Measurements from ENCODE around the gene CABP4.

DNA sequence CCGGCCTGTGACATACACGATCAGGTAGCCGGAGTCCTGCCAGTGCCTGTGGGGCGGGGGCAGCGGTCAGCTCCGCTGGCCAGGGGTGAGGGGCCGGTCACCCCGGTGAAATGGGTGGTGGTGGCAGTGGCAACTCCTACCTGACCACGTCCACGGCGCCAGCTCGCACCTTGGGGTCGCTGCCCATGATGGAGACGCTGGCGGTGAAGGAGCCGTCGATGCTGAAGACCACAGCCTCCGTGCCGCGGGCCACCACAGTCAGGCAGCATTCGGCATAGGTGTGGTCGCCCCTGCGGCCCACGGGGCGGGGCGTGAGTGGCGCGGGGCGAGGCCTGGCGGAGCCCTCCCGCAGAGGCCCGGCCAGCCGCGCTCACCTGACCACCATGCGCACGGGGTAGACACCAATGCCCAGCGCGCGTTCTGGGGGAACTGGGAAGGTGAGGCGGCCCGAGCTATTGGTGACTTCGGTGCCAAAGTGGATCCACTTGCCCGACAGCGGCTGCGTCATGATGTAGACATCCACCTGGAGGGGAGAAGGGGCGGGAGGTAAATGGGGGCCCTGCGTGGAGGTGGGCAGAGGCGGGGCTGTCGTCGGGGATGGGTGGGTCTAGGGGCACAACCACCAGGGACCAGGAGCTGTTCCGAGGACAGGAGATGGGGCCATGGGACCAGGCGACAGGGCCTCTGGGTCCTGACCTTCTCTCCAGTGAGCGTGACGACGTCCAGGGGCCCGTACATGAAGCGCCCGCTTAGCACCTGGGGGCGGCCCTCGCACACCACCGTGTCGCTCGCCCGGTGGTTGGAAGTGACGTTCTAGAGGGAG lies 38.6 kb downstream of the CABP4 start:
- TF ChIP-seq KDM1A (IDR thresholded peaks at IDR 0.05; ENCODE audit: borderline replicate concordance), result no peak
- TF ChIP-seq CBFB (IDR thresholded peaks at IDR 0.05; ENCODE audit: low read depth), result no peak
- no peak for TF ChIP-seq KAT2A (conservative IDR thresholded peaks at IDR 0.05; ENCODE audit: control insufficient read depth, low read depth, low read length)
- TF ChIP-seq, protein P1, sequence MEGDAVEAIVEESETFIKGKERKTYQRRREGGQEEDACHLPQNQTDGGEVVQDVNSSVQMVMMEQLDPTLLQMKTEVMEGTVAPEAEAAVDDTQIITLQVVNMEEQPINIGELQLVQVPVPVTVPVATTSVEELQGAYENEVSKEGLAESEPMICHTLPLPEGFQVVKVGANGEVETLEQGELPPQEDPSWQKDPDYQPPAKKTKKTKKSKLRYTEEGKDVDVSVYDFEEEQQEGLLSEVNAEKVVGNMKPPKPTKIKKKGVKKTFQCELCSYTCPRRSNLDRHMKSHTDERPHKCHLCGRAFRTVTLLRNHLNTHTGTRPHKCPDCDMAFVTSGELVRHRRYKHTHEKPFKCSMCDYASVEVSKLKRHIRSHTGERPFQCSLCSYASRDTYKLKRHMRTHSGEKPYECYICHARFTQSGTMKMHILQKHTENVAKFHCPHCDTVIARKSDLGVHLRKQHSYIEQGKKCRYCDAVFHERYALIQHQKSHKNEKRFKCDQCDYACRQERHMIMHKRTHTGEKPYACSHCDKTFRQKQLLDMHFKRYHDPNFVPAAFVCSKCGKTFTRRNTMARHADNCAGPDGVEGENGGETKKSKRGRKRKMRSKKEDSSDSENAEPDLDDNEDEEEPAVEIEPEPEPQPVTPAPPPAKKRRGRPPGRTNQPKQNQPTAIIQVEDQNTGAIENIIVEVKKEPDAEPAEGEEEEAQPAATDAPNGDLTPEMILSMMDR (IDR thresholded peaks at IDR 0.05 in 2 of 3, conservative IDR thresholded peaks at IDR 0.05 in 1 of 3; ENCODE audit: control insufficient read depth in 2 of 3, extremely low read depth in 1 of 3, insufficient read depth in 1 of 3, low read depth in 3 of 3, low read length in 3 of 3), result no peak
- no peak for TF ChIP-seq POLR2AphosphoS5 (IDR thresholded peaks at IDR 0.05; ENCODE audit: low read length)
- no peak for TF ChIP-seq BHLHE40 (IDR thresholded peaks at IDR 0.05; ENCODE audit: borderline replicate concordance in 1 of 2, low read depth in 2 of 2, low read length in 1 of 2)
- no peak for TF ChIP-seq TAF1 (IDR thresholded peaks at IDR 0.05; ENCODE audit: borderline replicate concordance, low read depth, low read length)
- no peak for TF ChIP-seq SMC3 (IDR thresholded peaks at IDR 0.05; ENCODE audit: borderline replicate concordance, low read length)
- TF ChIP-seq POLR2AphosphoS2 (IDR thresholded peaks at IDR 0.05; ENCODE audit: low read depth, low read length), result no peak
- TF ChIP-seq FOS (IDR thresholded peaks at IDR 0.05; ENCODE audit: borderline replicate concordance, extremely low read depth, insufficient read length), result no peak

All from GM12878 (cell line).